Activated CD4-positive, alpha-beta T cell treated with anti-CD3 and anti-CD28 coated beads, Interleukin-2, amount 10 ng/mL, durations not matched to agents 24 days and 14 days (primary cell): ENCODE results near the gene RPTOR. TPM values are rescaled to one million over a fixed set of nuclear protein-coding genes. Genes with fewer than 3 reads are reported as not detected.

Source experiments
- DNase-seq: peaks from one replicate; pipeline ENCODE4 v3.0.0; 2022
- H3K27ac Mint-ChIP-seq: one replicate; pipeline ENCODE4 v1.8.0; 2022; ENCODE audit warnings: mild to moderate bottlenecking, mixed read lengths
- H3K27me3 Mint-ChIP-seq: one replicate; pipeline ENCODE4 v1.8.0; 2022; ENCODE audit warnings: mixed read lengths
- H3K36me3 Mint-ChIP-seq: one replicate; pipeline ENCODE4 v1.8.0; 2022; ENCODE audit warnings: low read depth, mild to moderate bottlenecking, mixed read lengths
- H3K4me1 Mint-ChIP-seq: one replicate; pipeline ENCODE4 v1.8.0; 2021; ENCODE audit warnings: mixed read lengths
- H3K4me3 Mint-ChIP-seq: one replicate; pipeline ENCODE4 v1.8.0; 2022; ENCODE audit warnings: mild to moderate bottlenecking, moderate library complexity, mixed read lengths
- H3K9me3 Mint-ChIP-seq: one replicate; pipeline ENCODE4 v1.8.0; 2021; ENCODE audit warnings: mixed read lengths
- intact Hi-C: fragments of 100-400 bp; cut with micrococcal nuclease; formaldehyde crosslinking; loops from one replicate; pipeline ENCODE4 v1.15.1; 2023
- total RNA-seq: library from RNA; stranded (reverse); gene quantifications from 2 replicates; pipeline ENCODE4 v1.2.3, GENCODE V29; 2022

Gene RPTOR
- total RNA-seq, 1 donor from 2014 or later: 67.2 TPM

DNA sequence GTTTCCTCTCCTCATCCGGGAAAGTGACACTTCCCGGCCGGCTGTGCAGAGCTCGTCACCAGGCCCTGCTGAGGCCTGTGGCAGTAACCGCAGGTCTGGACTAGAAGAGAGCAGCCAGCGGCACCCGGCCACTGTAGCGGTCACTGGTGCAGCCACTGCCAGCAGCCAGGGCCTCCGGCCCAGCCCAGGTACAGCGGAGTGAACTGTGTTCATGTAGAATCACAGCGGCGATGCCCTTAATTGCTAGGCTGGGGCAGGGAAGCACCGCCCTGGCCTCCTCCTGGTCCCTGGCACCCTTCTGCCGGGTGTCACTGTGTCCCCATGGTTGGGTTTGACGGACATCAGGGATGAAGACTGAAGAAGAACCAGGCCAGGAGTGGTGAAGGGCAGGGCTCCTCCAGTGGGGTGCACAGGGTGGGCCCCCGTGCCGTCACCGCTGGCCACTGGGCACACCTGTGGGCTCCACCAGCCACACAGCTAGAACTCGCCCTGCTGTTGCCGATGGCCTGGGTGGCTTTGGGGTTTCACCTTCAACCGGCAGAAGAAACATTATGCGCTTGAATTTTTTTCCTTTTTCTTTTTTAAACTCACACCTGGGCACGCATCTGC lies 281.8 kb downstream of the RPTOR start:
- Mint-ChIP-seq H3K4me1 (peaks cover 48% of the 10 kb centered on the region), H3K4me3 (peak overlapping the region; percentile 59), H3K27me3 (no peaks in the 10 kb centered on the region), H3K27ac (peak overlapping the region; percentile 90), H3K9me3 (no peaks in the 10 kb centered on the region), H3K36me3 (peaks cover 60% of the 10 kb centered on the region)
- DNase-seq: no peak
- intact Hi-C loops: no loop called here

GRCh38 chr17:80826955-80827645 lies 282.5 kb downstream of the RPTOR start:
- intact Hi-C loops: no loop called here
- DNase-seq: peak; percentile 81
- Mint-ChIP-seq H3K4me1 (peaks cover 49% of the 10 kb centered on the region), H3K9me3 (peaks cover 4% of the 10 kb centered on the region), H3K4me3 (peak overlapping the region; percentile 59), H3K27ac (peak overlapping the region; percentile 90), H3K27me3 (no peaks in the 10 kb centered on the region), H3K36me3 (peaks cover 61% of the 10 kb centered on the region)

DNA sequence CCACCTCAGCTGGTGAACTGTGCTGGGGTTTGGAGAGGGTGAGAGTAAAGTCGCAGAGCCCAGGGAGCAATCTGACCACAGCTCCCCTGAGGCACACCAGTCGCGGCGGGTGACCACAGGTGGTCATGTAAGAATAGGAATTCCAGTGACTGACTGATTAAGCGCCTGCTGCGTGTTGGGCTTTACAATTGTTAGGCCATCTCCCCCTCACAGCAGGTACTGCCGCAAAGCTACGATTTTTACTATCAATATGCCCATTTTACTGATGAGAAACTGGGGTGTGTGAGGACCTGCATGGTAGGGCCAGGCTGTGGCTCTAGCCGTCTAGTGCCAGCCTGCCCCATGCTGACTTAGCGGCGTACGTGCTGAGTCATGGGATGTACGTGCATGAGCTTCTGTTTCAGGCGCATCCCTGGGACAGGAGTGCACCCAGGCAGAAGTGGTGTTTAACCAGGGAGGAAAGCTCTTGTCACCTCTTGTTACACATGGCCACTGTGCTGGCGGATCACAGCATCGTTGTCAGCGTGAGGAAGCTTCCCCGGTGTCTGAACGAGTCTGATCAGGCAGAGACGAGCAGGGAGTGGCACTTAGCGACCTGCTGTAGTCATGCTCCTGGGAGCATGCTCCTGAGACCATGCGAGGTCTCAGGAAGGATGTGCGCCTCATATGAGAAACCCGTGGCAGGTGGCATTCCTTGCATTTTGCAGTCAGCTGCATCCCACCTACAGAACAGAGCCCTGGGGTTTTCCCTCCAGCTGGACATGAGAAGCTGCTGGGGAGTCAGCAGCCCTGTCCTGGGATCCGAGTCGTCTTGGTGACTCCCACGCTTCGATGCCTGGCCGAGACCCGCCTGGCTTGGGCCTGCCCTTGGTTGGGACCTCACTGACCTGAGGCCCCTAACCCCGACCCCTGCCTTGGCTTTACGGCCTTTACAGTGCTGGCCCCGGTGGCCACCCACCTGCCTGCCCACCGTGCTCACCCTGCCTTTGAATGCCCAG lies 283.3 kb downstream of the RPTOR start:
- Mint-ChIP-seq H3K9me3 (peaks cover 4% of the 10 kb centered on the region), H3K36me3 (peaks cover 54% of the 10 kb centered on the region), H3K27ac (peak overlapping the region; percentile 29), H3K4me1 (peaks cover 50% of the 10 kb centered on the region), H3K27me3 (no peaks in the 10 kb centered on the region), H3K4me3 (no peak overlapping the region)
- intact Hi-C loops: no loop called here
- no peak for DNase-seq

- H3K27me3 Mint-ChIP-seq: no peaks in the 10 kb centered on the region
- peak overlapping the region; percentile 67 for H3K27ac Mint-ChIP-seq
- intact Hi-C loops: no loop called here
- H3K4me3 Mint-ChIP-seq: no peak overlapping the region
- H3K36me3 Mint-ChIP-seq: peaks cover 52% of the 10 kb centered on the region
- peaks cover 4% of the 10 kb centered on the region for H3K9me3 Mint-ChIP-seq
- DNase-seq: no peak
- H3K4me1 Mint-ChIP-seq: peaks cover 56% of the 10 kb centered on the region
These were observed 284.7 kb downstream of the RPTOR start for GRCh38 chr17:80829166-80829813.

DNA sequence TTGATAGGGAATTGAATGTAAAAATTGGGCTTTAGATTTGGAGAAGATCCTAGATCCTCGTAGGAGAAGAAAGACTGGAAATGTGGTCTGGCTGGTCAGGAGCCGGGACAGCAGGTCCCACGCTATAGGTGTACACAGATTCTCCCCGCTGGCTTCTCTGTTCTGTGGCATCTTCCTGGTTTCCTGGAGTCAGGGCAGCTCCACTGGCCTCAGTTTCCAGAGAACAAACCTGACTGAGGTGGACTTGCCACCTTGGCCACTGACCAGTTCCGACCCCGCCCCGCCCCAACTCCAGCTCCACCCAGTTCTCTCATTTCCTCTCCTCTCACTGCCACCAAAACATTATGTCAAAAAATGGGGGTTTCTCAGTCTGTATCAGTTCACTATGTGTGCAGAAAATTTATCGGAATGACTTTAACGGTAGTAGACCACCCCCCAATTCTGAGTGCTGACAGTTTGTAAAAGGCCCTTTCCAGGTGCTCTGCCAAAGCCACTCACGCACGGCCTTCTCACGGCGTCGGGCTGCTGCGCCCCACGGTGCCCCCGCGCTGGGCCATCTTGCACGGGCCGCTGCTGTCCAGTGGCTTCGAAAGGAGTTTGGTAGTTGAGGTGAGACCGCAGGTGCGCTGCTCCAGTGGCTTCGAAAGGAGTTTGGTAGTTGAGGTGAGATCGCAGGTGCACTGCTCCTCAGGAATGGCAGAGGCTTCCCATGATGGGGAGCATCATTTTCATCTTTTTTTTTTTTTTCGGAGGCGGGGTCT lies 285.6 kb downstream of the RPTOR start:
- Mint-ChIP-seq H3K4me3 (no peak overlapping the region), H3K36me3 (peaks cover 50% of the 10 kb centered on the region), H3K27me3 (no peaks in the 10 kb centered on the region), H3K9me3 (peaks cover 4% of the 10 kb centered on the region), H3K27ac (peak overlapping the region; percentile 67), H3K4me1 (peaks cover 62% of the 10 kb centered on the region)
- intact Hi-C loops: loop anchor here (10.0 kb wide), 1 partner anchor 235 kb away; no protein-coding TSS in a partner anchor
- DNase-seq: no peak

- no peak for DNase-seq
- intact Hi-C loops: loop anchor here (10.0 kb wide), 1 partner anchor 237 kb away; no protein-coding TSS in a partner anchor
- no peaks in the 10 kb centered on the region for H3K27me3 Mint-ChIP-seq
- H3K9me3 Mint-ChIP-seq: peaks cover 4% of the 10 kb centered on the region
- peaks cover 67% of the 10 kb centered on the region for H3K4me1 Mint-ChIP-seq
- H3K4me3 Mint-ChIP-seq: peak overlapping the region; percentile 85
- H3K36me3 Mint-ChIP-seq: peaks cover 50% of the 10 kb centered on the region
- peak overlapping the region; percentile 96 for H3K27ac Mint-ChIP-seq
These were observed 286.9 kb downstream of the RPTOR start for GRCh38 chr17:80831491-80831890.

DNA sequence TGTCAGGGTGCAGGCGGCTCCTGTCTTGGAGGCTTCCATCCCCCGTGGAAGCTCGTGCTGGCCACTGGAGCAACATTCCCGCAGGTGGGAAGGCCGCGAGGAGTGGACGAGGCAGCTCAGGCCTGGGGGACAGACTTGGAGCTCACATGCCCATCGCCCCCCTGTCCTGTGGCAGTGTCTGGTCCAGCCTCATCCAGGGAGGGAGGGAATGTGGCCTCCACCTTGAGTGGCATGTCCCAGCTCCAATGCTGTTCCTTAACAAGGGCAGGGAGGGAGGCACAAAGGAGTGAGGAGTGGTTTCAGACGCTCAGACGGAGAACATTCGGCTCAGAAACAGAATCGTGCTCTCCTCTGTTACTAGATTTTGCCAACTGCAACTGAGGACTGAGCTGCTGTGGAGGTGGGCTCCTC lies 287.6 kb downstream of the RPTOR start:
- Mint-ChIP-seq H3K4me1 (peaks cover 64% of the 10 kb centered on the region), H3K27ac (peak overlapping the region; percentile 96), H3K27me3 (no peaks in the 10 kb centered on the region), H3K36me3 (peaks cover 46% of the 10 kb centered on the region), H3K4me3 (peak overlapping the region; percentile 85), H3K9me3 (peaks cover 4% of the 10 kb centered on the region)
- intact Hi-C loops: loop anchor here (2.0 to 10.0 kb wide), 3 partner anchors 19 to 237 kb away; no protein-coding TSS in a partner anchor
- no peak for DNase-seq

DNA sequence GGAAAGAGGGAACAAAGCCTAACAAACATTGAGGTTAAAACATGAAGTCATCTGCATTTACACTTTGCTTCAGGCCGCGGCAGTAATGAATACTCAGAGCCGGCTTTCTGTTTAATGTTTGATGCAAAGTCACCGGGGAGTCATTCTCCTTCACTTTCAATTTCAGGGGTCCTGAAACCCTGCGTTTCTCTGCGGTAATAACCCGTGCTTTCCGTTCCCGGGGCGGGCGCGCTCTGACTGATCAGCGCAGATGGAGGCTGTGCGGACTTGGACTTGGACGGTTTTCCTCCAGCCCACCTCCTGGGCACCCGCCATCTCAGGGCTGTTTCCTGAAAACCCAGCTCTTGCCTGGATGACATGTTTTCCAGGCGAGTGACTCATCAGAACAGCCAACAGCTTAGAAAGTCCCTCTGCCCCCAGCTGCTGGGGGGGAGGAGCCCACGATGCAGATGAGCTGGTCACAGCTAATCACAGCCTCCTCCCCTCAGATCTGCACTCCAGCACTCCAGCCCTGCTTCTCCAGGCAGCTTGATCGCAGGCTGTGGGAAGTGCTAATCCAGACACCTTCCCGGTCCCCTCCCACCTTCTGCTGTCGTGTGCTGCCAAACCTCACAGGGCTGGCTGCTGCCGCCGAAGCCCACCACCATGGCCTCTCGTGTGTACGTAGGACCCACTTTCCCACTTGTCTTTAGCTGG lies 288.4 kb downstream of the RPTOR start:
- intact Hi-C loops: loop anchor here (1.0 to 10.0 kb wide), 8 partner anchors 20 to 238 kb away; no protein-coding TSS in a partner anchor
- DNase-seq: peak; percentile 95
- H3K4me1 Mint-ChIP-seq: peaks cover 61% of the 10 kb centered on the region
- no peaks in the 10 kb centered on the region for H3K27me3 Mint-ChIP-seq
- H3K36me3 Mint-ChIP-seq: peaks cover 45% of the 10 kb centered on the region
- H3K4me3 Mint-ChIP-seq: peak overlapping the region; percentile 85
- peaks cover 4% of the 10 kb centered on the region for H3K9me3 Mint-ChIP-seq
- peak overlapping the region; percentile 96 for H3K27ac Mint-ChIP-seq

DNA sequence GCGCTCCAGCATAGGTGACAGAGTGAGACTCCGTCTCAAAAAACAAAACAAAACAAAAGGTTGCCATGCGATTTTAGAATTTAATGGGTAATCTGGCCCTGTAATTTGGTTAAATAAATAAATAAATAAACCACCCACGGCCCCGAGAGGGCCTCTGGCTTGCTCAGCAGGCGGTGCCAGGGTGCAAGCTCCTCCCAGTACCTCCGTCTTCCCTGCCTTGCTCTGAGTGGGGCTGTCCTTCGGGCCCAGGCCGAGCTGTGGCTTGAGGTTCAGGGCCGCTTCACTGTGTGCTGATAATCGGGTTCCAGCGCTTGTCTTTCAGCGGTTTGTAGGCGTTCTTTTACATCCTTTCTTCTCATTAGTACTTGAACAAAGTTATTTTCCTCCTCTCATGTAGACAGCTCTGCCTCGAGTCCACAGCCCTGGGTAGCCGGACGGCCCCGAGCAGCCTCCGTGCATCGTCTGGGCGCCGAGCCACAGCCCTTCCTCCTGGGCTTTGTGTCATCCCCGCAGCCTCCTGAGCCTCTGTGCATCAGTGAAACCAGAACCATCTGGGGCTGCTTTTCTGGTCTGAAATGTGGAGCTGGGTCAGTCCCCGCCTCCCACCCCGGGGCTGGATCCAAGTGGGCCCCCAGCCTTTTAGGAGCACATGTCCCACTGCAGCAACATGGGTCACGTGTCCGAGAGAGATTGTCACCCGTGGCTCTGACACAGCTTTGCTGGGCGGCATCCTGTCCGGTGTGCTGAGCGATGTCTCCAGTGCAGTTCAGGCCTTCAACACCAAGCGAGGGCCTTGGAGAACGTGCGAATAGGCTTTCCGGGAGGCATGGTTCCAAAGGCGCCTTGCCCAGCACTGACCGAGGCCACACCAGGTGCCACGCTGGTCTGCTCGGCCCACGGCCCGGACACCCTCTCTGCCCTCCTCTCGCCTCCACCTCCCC lies 289.6 kb downstream of the RPTOR start:
- Mint-ChIP-seq H3K9me3 (peaks cover 4% of the 10 kb centered on the region), H3K36me3 (peaks cover 52% of the 10 kb centered on the region), H3K4me3 (no peak overlapping the region)

GRCh38 chr17:80834893-80835275 lies 290.2 kb downstream of the RPTOR start:
- peak overlapping the region; percentile 78 for H3K27ac Mint-ChIP-seq
- no peak overlapping the region for H3K4me3 Mint-ChIP-seq
- no peak for DNase-seq
- peaks cover 4% of the 10 kb centered on the region for H3K9me3 Mint-ChIP-seq
- peaks cover 48% of the 10 kb centered on the region for H3K36me3 Mint-ChIP-seq
- no peaks in the 10 kb centered on the region for H3K27me3 Mint-ChIP-seq
- H3K4me1 Mint-ChIP-seq: peaks cover 54% of the 10 kb centered on the region
- intact Hi-C loops: loop anchor here (10.0 kb wide), 1 partner anchor 240 kb away; no protein-coding TSS in a partner anchor

More for the DNA sequence above, 289.6 kb downstream of the RPTOR start:
- no peak for DNase-seq
- Mint-ChIP-seq H3K27ac (peak overlapping the region; percentile 78), H3K27me3 (no peaks in the 10 kb centered on the region), H3K4me1 (peaks cover 59% of the 10 kb centered on the region)
- intact Hi-C loops: loop anchor here (1.0 to 10.0 kb wide), 8 partner anchors 21 to 239 kb away; no protein-coding TSS in a partner anchor
